HepG2 (cell line): Measurements from ENCODE around the gene ALG1L2.
"Not testable (repeated sequence)": the region's sequence is repeated elsewhere in the genome, so short reads cannot be mapped to it uniquely, and the experiment has no call there.

ENCODE experiments used
- EZH2 ChIP-seq: conservative IDR thresholded peaks from 2 replicates; pipeline ENCODE4 v1.6.1; 2012; ENCODE audit warnings: mild to moderate bottlenecking, low read depth, low read length, moderate library complexity
- MAFK ChIP-seq, 2 experiments: IDR thresholded peaks in 1 of 2; conservative IDR thresholded peaks in 1 of 2; 2 replicates each; pipeline ENCODE4 v1.6.1; 2011; ENCODE audit warnings: improper control_type of control experiment in 2 of 2, low read length in 2 of 2
- POLR2AphosphoS2 ChIP-seq: IDR thresholded peaks from 2 replicates; pipeline ENCODE4 v1.6.1; 2011; ENCODE audit warnings: low read depth, low read length, improper control_type of control experiment
- POLR2AphosphoS5 ChIP-seq: IDR thresholded peaks from 2 replicates; pipeline ENCODE4 v1.6.1; 2012; ENCODE audit warnings: low read depth, low read length
- RFX5 ChIP-seq: IDR thresholded peaks from 2 replicates; pipeline ENCODE4 v1.6.1; 2011; ENCODE audit warnings: low read depth, low read length, improper control_type of control experiment
- YY1 ChIP-seq: IDR thresholded peaks from 2 replicates; pipeline ENCODE4 v1.6.1; 2011; ENCODE audit warnings: low read length, low read depth, moderate library complexity, mild to moderate bottlenecking; ENCODE audit not compliant: insufficient read depth, insufficient replicate concordance
- ZNF496 ChIP-seq: sonication (generic); formaldehyde crosslinking; IDR thresholded peaks from 2 replicates; pipeline ENCODE4 v1.8.1; 2023; ENCODE audit warnings: mild to moderate bottlenecking, moderate library complexity, missing genetic modification reagents; ENCODE audit not compliant: insufficient replicate concordance
- ZNF543 ChIP-seq: sonication (generic); formaldehyde crosslinking; IDR thresholded peaks from 2 replicates; pipeline ENCODE4 v1.4.0; 2020; ENCODE audit warnings: mild to moderate bottlenecking, missing genetic modification reagents
- ZNF556 ChIP-seq: sonication (generic); formaldehyde crosslinking; IDR thresholded peaks from 2 replicates; pipeline ENCODE4 v1.4.0; 2020; ENCODE audit warnings: mild to moderate bottlenecking, missing genetic modification reagents, borderline replicate concordance
- ZNF737 ChIP-seq: sonication (generic); formaldehyde crosslinking; IDR thresholded peaks from 2 replicates; pipeline ENCODE4 v1.5.0; 2020; ENCODE audit warnings: missing genetic modification reagents, mild to moderate bottlenecking, borderline replicate concordance
- TF ChIP-seq, protein P1 (sequence below), 2 experiments: sonication (generic) in 1 of 2; formaldehyde crosslinking in 1 of 2; IDR thresholded peaks; 2 replicates each; pipeline versions ENCODE4 v1.5.1 to v1.6.1; 2011 to 2020; ENCODE audit warnings: borderline replicate concordance in 1 of 2, low read depth in 1 of 2, low read length in 1 of 2, mild to moderate bottlenecking in 1 of 2, missing genetic modification reagents in 1 of 2, moderate library complexity in 1 of 2
- TF ChIP-seq, protein P2 (sequence below): sonication (generic); formaldehyde crosslinking; IDR thresholded peaks from 2 replicates; pipeline ENCODE4 v1.4.0; 2020; ENCODE audit warnings: mild to moderate bottlenecking, missing genetic modification reagents
- TF ChIP-seq, protein P3 (sequence below): sonication (generic); formaldehyde crosslinking; IDR thresholded peaks from 2 replicates; pipeline ENCODE4 v1.5.0; 2020; ENCODE audit warnings: mild to moderate bottlenecking, missing genetic modification reagents, moderate library complexity

DNA sequence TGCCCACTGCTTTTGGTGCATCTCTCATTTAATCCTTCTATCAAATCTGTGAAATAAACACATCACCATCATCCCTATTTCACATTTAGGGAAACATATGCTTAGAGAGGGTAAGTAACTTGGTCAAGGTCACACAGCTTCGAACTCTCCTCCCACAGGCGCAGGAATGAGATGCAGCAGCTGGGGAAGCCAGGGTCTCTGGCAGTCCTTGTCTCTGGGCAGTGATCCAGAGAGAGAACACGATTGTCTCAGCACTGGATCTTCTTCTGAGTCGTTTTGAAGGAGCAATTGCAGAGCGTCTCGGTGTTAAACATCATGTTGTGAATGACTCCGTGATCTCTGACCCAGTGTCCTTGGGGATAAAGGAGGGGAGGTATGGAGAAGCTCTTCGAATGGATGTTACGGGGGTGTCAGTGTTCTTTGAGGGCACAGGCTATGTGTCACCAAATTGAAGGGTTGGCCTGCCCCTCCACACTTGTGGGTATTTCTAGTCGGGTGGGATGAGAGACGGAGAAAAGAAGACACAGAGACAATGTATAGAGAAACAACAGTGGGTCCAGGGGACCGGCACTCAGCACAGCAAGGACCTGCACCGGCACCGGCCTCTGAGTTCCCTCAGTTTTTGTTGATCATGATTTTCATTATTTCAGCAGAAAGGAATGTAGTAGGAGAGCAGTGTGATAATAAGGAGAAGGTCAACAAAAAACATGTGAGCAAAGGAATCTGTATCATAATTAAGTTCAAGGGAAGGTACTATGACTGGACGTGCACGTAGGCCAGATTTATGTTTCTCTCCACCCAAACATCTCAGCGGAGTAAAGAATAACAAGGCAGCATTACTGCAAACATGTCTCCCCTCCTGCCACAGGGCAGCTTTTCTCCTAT, 41.5 kb downstream of the ALG1L2 start:
- TF ChIP-seq, protein P1, sequence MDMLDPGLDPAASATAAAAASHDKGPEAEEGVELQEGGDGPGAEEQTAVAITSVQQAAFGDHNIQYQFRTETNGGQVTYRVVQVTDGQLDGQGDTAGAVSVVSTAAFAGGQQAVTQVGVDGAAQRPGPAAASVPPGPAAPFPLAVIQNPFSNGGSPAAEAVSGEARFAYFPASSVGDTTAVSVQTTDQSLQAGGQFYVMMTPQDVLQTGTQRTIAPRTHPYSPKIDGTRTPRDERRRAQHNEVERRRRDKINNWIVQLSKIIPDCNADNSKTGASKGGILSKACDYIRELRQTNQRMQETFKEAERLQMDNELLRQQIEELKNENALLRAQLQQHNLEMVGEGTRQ (IDR thresholded peaks at IDR 0.05; ENCODE audit: low read depth, low read length), result not testable (repeated sequence)
- TF ChIP-seq, protein P1 (CRISPR knock-in tag; IDR thresholded peaks at IDR 0.05; ENCODE audit: borderline replicate concordance), result not testable (repeated sequence)
- TF ChIP-seq, protein P2, sequence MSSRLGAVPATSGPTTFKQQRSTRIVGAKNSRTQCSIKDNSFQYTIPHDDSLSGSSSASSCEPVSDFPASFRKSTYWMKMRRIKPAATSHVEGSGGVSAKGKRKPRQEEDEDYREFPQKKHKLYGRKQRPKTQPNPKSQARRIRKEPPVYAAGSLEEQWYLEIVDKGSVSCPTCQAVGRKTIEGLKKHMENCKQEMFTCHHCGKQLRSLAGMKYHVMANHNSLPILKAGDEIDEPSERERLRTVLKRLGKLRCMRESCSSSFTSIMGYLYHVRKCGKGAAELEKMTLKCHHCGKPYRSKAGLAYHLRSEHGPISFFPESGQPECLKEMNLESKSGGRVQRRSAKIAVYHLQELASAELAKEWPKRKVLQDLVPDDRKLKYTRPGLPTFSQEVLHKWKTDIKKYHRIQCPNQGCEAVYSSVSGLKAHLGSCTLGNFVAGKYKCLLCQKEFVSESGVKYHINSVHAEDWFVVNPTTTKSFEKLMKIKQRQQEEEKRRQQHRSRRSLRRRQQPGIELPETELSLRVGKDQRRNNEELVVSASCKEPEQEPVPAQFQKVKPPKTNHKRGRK (CRISPR knock-in tag), result not testable (repeated sequence)
- not testable (repeated sequence) for TF ChIP-seq EZH2; ZNF543; ZNF737 (CRISPR knock-in tag); POLR2AphosphoS2; ZNF556 (CRISPR knock-in tag); ZNF496 (CRISPR knock-in tag); YY1; POLR2AphosphoS5; RFX5; MAFK (conservative IDR thresholded peaks at IDR 0.05 in 1 of 2, IDR thresholded peaks at IDR 0.05 in 1 of 2; ENCODE audit: low read length in 2 of 2)
- TF ChIP-seq, protein P3, sequence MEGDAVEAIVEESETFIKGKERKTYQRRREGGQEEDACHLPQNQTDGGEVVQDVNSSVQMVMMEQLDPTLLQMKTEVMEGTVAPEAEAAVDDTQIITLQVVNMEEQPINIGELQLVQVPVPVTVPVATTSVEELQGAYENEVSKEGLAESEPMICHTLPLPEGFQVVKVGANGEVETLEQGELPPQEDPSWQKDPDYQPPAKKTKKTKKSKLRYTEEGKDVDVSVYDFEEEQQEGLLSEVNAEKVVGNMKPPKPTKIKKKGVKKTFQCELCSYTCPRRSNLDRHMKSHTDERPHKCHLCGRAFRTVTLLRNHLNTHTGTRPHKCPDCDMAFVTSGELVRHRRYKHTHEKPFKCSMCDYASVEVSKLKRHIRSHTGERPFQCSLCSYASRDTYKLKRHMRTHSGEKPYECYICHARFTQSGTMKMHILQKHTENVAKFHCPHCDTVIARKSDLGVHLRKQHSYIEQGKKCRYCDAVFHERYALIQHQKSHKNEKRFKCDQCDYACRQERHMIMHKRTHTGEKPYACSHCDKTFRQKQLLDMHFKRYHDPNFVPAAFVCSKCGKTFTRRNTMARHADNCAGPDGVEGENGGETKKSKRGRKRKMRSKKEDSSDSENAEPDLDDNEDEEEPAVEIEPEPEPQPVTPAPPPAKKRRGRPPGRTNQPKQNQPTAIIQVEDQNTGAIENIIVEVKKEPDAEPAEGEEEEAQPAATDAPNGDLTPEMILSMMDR (CRISPR knock-in tag), result not testable (repeated sequence)
